HepG2 (cell line): ENCODE data around the gene LGALS4. TPM values are rescaled to one million over a fixed set of nuclear protein-coding genes. Genes with fewer than 3 reads are reported as not detected.

Experiments used
- ATF7-NPFF ChIP-seq: sonication (generic); formaldehyde crosslinking; IDR thresholded peaks from 2 replicates; pipeline ENCODE4 v1.8.1; 2023; ENCODE audit warnings: mild to moderate bottlenecking, low read depth, missing genetic modification reagents, moderate library complexity
- DMTF1 ChIP-seq: sonication (generic); formaldehyde crosslinking; IDR thresholded peaks from 2 replicates; pipeline ENCODE4 v1.4.0; 2020; ENCODE audit warnings: mild to moderate bottlenecking, missing genetic modification reagents
- EEA1 ChIP-seq: sonication (generic); formaldehyde crosslinking; IDR thresholded peaks from 2 replicates; pipeline ENCODE4 v1.5.1; 2020; ENCODE audit warnings: mild to moderate bottlenecking, missing genetic modification reagents, borderline replicate concordance
- EP300 ChIP-seq, 3 experiments: sonication (generic) in 1 of 3; formaldehyde crosslinking in 1 of 3; IDR thresholded peaks; 2 replicates each; pipeline versions ENCODE4 v1.5.1 to v1.6.1; 2011 to 2020; ENCODE audit warnings: low read depth in 2 of 3, low read length in 2 of 3, borderline replicate concordance in 1 of 3, improper control_type of control experiment in 1 of 3, mild to moderate bottlenecking in 1 of 3, missing genetic modification reagents in 1 of 3, moderate library complexity in 1 of 3
- FOXK2 ChIP-seq: fragments of 450-650 bp; IDR thresholded peaks from 2 replicates; pipeline ENCODE4 v1.6.1; 2016
- HMG20B ChIP-seq: conservative IDR thresholded peaks from 2 replicates; pipeline ENCODE4 v1.6.1; 2016; ENCODE audit warnings: missing genetic modification reagents, missing compliant biosample characterization
- ISL2 ChIP-seq: sonication (generic); formaldehyde crosslinking; IDR thresholded peaks from 2 replicates; pipeline ENCODE4 v1.5.0; 2020; ENCODE audit warnings: missing genetic modification reagents
- KDM1A ChIP-seq: IDR thresholded peaks from 2 replicates; pipeline ENCODE4 v1.6.1; 2016; ENCODE audit warnings: missing compliant biosample characterization
- KDM4B ChIP-seq: sonication (generic); formaldehyde crosslinking; IDR thresholded peaks from 2 replicates; pipeline ENCODE4 v1.4.0; 2020; ENCODE audit warnings: missing genetic modification reagents
- MLLT10 ChIP-seq: sonication (generic); formaldehyde crosslinking; IDR thresholded peaks from 2 replicates; pipeline ENCODE4 v1.4.0; 2020; ENCODE audit warnings: missing genetic modification reagents
- NFE2L2 ChIP-seq: fragments of 150-350 bp; IDR thresholded peaks from 2 replicates; pipeline ENCODE4 v1.6.1; 2014; ENCODE audit warnings: low read length
- PHB2 ChIP-seq: fragments of 450-650 bp; IDR thresholded peaks from 2 replicates; pipeline ENCODE4 v1.6.1; 2018; ENCODE audit not compliant: partially characterized antibody
- RAD51 ChIP-seq: fragments of 450-650 bp; IDR thresholded peaks from 2 replicates; pipeline ENCODE4 v1.6.1; 2016; ENCODE audit warnings: borderline replicate concordance
- RFX3 ChIP-seq: IDR thresholded peaks from 2 replicates; pipeline ENCODE4 v1.6.1; 2016; ENCODE audit warnings: missing biosample characterization, missing genetic modification reagents
- SMC3 ChIP-seq: IDR thresholded peaks from 2 replicates; pipeline ENCODE4 v1.6.1; 2011; ENCODE audit warnings: low read length, improper control_type of control experiment
- SRY ChIP-seq: sonication (generic); formaldehyde crosslinking; IDR thresholded peaks from 2 replicates; pipeline ENCODE4 v1.8.0; 2022; ENCODE audit warnings: mild to moderate bottlenecking, missing genetic modification reagents
- TARDBP ChIP-seq: sonication (generic); formaldehyde crosslinking; IDR thresholded peaks from 2 replicates; pipeline ENCODE4 v1.8.0; 2022; ENCODE audit warnings: mild to moderate bottlenecking, missing genetic modification reagents
- TSC22D2 ChIP-seq: sonication (generic); formaldehyde crosslinking; IDR thresholded peaks from 2 replicates; pipeline ENCODE4 v1.5.1; 2020; ENCODE audit warnings: missing genetic modification reagents, mild to moderate bottlenecking, borderline replicate concordance
- ZFP36 ChIP-seq: fragments of 150-350 bp; IDR thresholded peaks from 2 replicates; pipeline ENCODE4 v1.6.1; 2018; ENCODE audit warnings: borderline replicate concordance, low read length, low read depth; ENCODE audit not compliant: partially characterized antibody
- ZNF280B ChIP-seq: sonication (generic); formaldehyde crosslinking; IDR thresholded peaks from 2 replicates; pipeline ENCODE4 v1.5.0; 2020; ENCODE audit warnings: missing genetic modification reagents, mild to moderate bottlenecking, borderline replicate concordance
- ZNF468 ChIP-seq: sonication (generic); formaldehyde crosslinking; IDR thresholded peaks from 2 replicates; pipeline ENCODE4 v1.8.0; 2022; ENCODE audit warnings: mild to moderate bottlenecking, moderate library complexity, missing genetic modification reagents
- ZNF576 ChIP-seq: sonication (generic); formaldehyde crosslinking; IDR thresholded peaks from 2 replicates; pipeline ENCODE4 v1.4.0; 2020; ENCODE audit warnings: mild to moderate bottlenecking, missing genetic modification reagents
- ZNF577 ChIP-seq: sonication (generic); formaldehyde crosslinking; IDR thresholded peaks from 2 replicates; pipeline ENCODE4 v1.4.0; 2020; ENCODE audit warnings: mild to moderate bottlenecking, low read depth, missing genetic modification reagents, borderline replicate concordance
- ZNF619 ChIP-seq: sonication (generic); formaldehyde crosslinking; IDR thresholded peaks from 2 replicates; pipeline ENCODE4 v1.4.0; 2020; ENCODE audit warnings: mild to moderate bottlenecking, missing genetic modification reagents
- ZNF75D ChIP-seq: sonication (generic); formaldehyde crosslinking; IDR thresholded peaks from 2 replicates; pipeline ENCODE4 v1.8.1; 2023; ENCODE audit warnings: missing genetic modification reagents, mild to moderate bottlenecking, borderline replicate concordance
- ZNF772 ChIP-seq: sonication (generic); formaldehyde crosslinking; IDR thresholded peaks from 2 replicates; pipeline ENCODE4 v1.5.0; 2020; ENCODE audit warnings: mild to moderate bottlenecking, missing genetic modification reagents
- ZNF883 ChIP-seq: sonication (generic); formaldehyde crosslinking; IDR thresholded peaks from 2 replicates; pipeline ENCODE4 v1.5.1; 2020; ENCODE audit warnings: mild to moderate bottlenecking, missing genetic modification reagents; ENCODE audit errors: not compliant biosample characterization
- polyA plus RNA-seq, 8 experiments: library from polyadenylated mRNA; depleted of rRNA in 3 of 8; stranded (reverse) in 7 of 8; unstranded in 1 of 8; fragments of >200 nt; fragmentation: Illumina TruSeq in 4 of 8; extraction: Trizol in 4 of 8; gene quantifications; 2 replicates each; pipeline versions ENCODE4 v1.2.1 to v1.2.3, GENCODE V29; 2011 to 2016; ENCODE audit warnings: low read depth in 4 of 8, missing spikeins in 1 of 8, mixed read lengths in 1 of 8; ENCODE audit not compliant: insufficient read depth in 1 of 8
- total RNA-seq, 5 experiments: library from RNA; depleted of rRNA; stranded (reverse); fragments of >200 nt; fragmentation: Illumina TruSeq; extraction: Trizol; gene quantifications; 2 replicates each; pipeline ENCODE4 v1.2.3, GENCODE V29; 2016; ENCODE audit warnings: low read depth in 1 of 5
- TF ChIP-seq, protein P1 (sequence below): sonication (generic); formaldehyde crosslinking; IDR thresholded peaks from 2 replicates; pipeline ENCODE4 v1.4.0; 2020; ENCODE audit warnings: mild to moderate bottlenecking, missing genetic modification reagents

Gene LGALS4
- total and polyA plus RNA-seq, 2 of the 13 experiments (the other 11 are each of a cell fraction or from before 2014, with no cell fraction given), result 0.24 to 0.71 TPM

- TF ChIP-seq ZNF883 (CRISPR knock-in tag) (no peak), EP300 (IDR thresholded peaks at IDR 0.05; ENCODE audit: low read depth in 2 of 2, low read length in 2 of 2) (peak in 1 of 2 experiments; percentile 65; a peak in 2 of 4 replicates), EP300 (CRISPR knock-in tag; IDR thresholded peaks at IDR 0.05; ENCODE audit: borderline replicate concordance) (no peak), DMTF1 (CRISPR knock-in tag) (no peak), KDM1A (CRISPR knock-in tag) (peak; percentile 26; the same call in 1 of the 2 replicates), KDM4B (CRISPR knock-in tag) (no peak), FOXK2 (no peak), ZFP36 (no peak), ZNF280B (CRISPR knock-in tag) (peak; percentile 40; the same call in 1 of the 2 replicates), RAD51 (peak; percentile 45; the same call in 1 of the 2 replicates), EEA1 (CRISPR knock-in tag) (0 out of 2 replicates have a peak, but pooled peaks have one; percentile 63), MLLT10 (CRISPR knock-in tag) (no peak), ZNF577 (no peak), TSC22D2 (CRISPR knock-in tag) (no peak), ZNF772 (CRISPR knock-in tag) (peak; percentile 76; the same call in 1 of the 2 replicates), NFE2L2 (no peak), ZNF468 (CRISPR knock-in tag) (no peak), RFX3 (CRISPR knock-in tag) (no peak), SMC3 (no peak), PHB2 (no peak), TARDBP (CRISPR knock-in tag) (no peak), ISL2 (CRISPR knock-in tag) (no peak), ZNF576 (CRISPR knock-in tag) (no peak), ZNF619 (CRISPR knock-in tag) (no peak), SRY (CRISPR knock-in tag) (no peak), ATF7-NPFF (CRISPR knock-in tag) (0 out of 2 replicates have a peak, but pooled peaks have one; percentile 63), HMG20B (CRISPR knock-in tag) (no peak), ZNF75D (CRISPR knock-in tag) (no peak)
- TF ChIP-seq, protein P1, sequence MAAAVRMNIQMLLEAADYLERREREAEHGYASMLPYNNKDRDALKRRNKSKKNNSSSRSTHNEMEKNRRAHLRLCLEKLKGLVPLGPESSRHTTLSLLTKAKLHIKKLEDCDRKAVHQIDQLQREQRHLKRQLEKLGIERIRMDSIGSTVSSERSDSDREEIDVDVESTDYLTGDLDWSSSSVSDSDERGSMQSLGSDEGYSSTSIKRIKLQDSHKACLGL (CRISPR knock-in tag), result peak; percentile 65; the same call in 1 of the 2 replicates
Observed at GRCh38 chr19:38851622-38852230, 39.0 kb upstream of the LGALS4 start (continued).
